ENCODE results near the gene HIPK2.

The HIPK2 gene

DNA sequence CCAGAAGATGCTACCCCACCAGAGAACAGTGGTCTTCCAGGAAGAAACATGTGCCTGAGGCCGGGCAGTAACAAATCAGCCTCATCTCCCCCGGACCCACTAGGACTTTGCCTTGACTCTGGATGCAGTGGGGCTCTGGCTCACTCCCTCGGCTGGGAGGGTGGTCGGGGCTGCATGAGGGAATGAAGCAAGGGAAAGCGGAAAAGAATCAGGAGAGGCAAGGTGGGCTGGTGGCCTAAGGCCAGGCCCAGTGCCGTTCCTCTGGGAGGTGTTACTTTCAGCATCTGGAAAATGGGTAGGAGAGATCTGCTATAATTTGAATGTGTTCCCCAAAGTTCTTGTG lies 202.5 kb downstream of the HIPK2 start:
- no peak for TF ChIP-seq ZFX (IDR thresholded peaks at IDR 0.05)
- TF ChIP-seq, protein P1, sequence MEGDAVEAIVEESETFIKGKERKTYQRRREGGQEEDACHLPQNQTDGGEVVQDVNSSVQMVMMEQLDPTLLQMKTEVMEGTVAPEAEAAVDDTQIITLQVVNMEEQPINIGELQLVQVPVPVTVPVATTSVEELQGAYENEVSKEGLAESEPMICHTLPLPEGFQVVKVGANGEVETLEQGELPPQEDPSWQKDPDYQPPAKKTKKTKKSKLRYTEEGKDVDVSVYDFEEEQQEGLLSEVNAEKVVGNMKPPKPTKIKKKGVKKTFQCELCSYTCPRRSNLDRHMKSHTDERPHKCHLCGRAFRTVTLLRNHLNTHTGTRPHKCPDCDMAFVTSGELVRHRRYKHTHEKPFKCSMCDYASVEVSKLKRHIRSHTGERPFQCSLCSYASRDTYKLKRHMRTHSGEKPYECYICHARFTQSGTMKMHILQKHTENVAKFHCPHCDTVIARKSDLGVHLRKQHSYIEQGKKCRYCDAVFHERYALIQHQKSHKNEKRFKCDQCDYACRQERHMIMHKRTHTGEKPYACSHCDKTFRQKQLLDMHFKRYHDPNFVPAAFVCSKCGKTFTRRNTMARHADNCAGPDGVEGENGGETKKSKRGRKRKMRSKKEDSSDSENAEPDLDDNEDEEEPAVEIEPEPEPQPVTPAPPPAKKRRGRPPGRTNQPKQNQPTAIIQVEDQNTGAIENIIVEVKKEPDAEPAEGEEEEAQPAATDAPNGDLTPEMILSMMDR (conservative IDR thresholded peaks at IDR 0.05) = no peak
- H3K27ac ChIP-seq = no peak overlapping the region

DNA sequence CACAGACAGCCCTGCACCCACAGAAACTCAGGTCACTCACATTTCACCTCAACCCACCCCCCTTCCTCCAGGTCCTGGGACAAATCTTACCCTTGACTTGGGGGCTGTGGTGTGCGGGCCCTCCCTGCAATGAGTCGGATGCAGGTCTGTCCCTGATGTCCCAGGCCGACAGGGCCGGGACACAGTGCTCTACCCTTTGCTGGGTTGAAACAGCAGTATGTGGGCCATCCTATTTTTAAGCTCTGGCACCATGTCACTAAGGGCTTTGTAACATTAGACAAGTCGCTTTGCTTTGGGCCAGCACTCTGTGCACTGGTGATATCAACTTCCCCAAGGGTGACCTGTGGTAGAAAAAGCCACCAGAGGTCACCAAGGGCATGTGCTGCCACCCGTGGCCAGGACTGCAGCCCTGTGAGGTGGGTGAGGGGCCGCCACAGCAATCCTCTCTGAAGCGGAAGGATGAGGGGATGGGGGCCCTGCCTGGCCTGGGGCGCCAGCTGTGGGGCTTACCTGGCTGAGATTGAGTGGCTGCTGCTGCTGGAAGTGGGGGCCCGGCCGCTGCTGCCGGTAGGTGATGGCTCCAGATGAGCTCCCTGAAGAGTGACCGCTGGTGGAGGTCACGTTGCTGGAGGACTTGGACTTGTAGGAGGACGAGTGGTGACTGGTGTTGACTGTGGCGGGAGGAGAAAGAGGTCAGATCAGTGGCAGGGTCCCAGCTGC lies 203.0 kb downstream of the HIPK2 start:
- no peak for TF ChIP-seq ZFX (IDR thresholded peaks at IDR 0.05)
- TF ChIP-seq, protein P1 (conservative IDR thresholded peaks at IDR 0.05) = no peak
- no peak overlapping the region for H3K27ac ChIP-seq

DNA sequence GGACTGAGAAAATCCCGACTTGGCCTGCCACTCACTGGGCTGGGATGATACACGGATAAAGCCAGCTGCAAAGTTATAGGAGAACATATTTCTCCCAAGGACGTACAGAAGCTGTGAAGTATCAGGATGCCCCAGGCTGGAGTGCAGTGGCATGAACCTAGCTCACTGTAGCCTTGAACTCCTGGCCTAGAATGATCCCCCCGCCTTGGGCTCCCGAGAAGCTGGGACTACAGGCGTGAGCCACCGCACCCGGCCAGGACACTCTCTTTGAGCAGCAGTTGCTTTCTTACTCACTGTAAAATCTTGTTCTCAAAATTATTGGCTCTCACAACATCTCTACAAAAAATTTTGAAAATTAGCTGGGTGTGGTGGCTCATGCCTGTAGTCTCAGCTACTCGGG lies 203.9 kb downstream of the HIPK2 start:
- TF ChIP-seq ZFX (IDR thresholded peaks at IDR 0.05) = no peak
- TF ChIP-seq, protein P1 (conservative IDR thresholded peaks at IDR 0.05) = no peak
- no peak overlapping the region for H3K27ac ChIP-seq

DNA sequence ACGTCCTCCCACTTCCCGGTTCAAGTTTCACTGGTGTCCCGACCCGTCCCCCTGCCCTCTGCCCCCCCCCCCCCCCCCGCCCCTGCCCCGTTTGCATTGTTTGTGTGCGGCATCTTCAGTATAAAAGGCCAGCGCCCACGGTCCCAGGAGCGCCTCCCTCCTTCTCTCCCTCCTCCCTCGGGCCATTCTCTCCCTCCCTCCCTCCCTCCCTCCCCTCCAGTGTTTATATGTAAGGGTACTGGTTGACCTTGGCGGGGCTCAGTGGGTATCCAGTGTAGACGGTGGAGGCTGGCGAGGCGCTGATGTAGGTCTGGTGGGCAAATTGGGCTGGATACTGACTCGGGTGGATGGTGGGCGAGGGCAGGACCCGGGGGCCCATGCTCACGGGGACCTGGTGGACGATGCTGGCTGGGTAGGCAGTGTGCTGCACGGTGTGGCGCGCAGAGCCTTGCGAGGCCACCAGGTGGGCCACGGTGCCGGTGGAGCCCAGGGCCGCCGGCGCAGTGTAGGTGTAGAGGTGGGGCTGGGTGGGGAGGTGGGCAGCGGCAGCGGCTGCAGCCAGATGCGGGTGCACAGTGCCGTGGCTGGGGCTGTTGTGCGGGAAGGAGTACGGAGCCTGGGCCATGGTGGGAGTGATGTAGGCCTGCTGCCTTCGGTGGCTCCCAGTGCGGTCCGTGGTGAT lies 205.0 kb downstream of the HIPK2 start:
- H3K27ac ChIP-seq = no peak overlapping the region
- TF ChIP-seq, protein P1 (conservative IDR thresholded peaks at IDR 0.05) = no peak
- TF ChIP-seq ZFX (IDR thresholded peaks at IDR 0.05) = no peak

DNA sequence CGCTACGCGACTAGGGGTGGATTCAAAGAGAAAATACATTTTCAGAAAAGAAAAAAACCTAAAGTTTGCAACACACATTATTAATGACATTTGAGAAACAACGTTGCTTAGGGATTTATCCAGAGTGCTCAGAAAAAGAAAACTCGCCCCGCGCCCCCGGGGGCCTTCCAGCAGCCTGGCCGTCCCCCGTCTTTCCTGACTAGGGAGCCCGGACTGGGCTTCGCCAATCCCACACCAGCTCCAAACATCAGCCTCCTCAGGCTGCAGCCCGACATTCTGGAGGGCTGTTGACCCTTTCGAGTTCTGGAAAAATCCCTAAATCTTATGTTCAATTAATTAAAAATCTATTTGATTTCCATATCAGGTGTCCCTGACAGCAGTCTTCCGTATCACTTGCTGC lies 205.7 kb downstream of the HIPK2 start:
- TF ChIP-seq, protein P1 (conservative IDR thresholded peaks at IDR 0.05) = no peak
- TF ChIP-seq ZFX (IDR thresholded peaks at IDR 0.05) = no peak
- H3K27ac ChIP-seq = no peak overlapping the region

DNA sequence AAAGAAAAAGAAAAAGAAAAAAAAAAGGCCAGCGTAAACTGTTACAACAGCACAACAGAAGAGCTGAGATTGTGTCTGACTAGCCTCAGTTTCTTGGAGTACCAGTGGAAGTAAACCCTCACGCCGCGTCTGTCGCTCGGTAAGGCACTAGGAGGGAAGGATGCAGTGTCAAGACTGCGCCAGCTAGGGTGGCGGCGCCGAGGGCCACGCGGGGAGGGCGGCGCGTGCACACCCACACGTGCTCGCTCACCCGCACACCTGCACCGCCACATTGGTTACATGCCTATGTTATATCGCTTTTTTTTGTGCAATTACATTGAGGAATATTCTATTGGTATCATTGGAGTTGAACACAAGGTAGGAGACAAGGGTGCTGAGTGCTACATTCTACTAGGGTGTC lies 206.1 kb downstream of the HIPK2 start:
- no peak for TF ChIP-seq ZFX (IDR thresholded peaks at IDR 0.05)
- TF ChIP-seq, protein P1 (conservative IDR thresholded peaks at IDR 0.05) = no peak
- no peak overlapping the region for H3K27ac ChIP-seq

DNA sequence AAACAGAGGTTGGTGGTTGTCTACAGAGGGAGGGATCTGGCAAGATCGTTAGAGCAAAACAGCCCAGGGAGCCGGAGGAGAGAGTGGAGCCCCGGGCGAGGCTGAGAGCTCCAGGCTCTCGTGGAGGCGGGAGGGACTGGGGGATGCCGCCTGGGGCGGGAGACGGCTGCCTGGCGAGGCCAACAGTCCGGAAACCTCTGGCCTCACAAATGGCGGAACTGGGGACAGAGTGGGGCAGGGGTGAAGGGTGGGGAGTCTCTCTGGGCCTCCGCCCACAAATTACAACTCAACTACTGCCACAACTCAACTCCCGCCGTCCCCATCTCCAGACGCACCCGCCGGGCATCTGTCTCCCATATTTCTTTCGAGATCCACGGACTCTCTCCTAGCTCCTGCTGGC lies 206.6 kb downstream of the HIPK2 start:
- no peak overlapping the region for H3K27ac ChIP-seq
- no peak for TF ChIP-seq ZFX (IDR thresholded peaks at IDR 0.05)
- TF ChIP-seq, protein P1 (conservative IDR thresholded peaks at IDR 0.05) = no peak
